HG03103 (cell line): ENCODE data around the gene CADM2.
A peak's percentile ranks its signal among the peaks of the same experiment; 100 is the strongest.

ENCODE experiments used
- ATAC-seq: cut with Tn5 transposase; IDR thresholded peaks from one replicate; pipeline ENCODE4 v1.9.1; 2021; ENCODE audit warnings: low read depth; ENCODE audit not compliant: unreplicated experiment

CADM2 gene

GRCh38 chr3:85740561-85740960 is 781.8 kb downstream of the CADM2 start:
- no peak for ATAC-seq

DNA sequence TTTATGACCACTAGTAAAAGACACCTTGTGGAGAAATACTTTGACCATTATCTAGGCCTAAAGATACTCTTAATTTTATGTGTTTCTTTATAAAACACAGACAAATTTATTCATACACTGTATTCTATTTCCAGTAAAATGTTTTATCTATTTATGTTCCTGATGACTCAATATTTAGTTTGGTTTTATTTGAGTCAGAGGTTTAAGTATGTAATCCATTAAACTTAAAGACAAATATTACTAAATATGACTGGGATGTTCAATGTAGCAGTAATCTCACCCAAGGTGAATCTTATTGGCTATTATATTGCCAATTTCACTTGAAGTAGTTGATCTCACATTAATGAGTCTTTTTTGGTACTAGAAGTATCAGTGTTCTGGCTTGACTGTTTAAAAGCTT is 799.7 kb downstream of the CADM2 start:
- ATAC-seq, result no peak

- ATAC-seq, result no peak
These were observed 801.6 kb downstream of the CADM2 start for GRCh38 chr3:85760342-85760741.

DNA sequence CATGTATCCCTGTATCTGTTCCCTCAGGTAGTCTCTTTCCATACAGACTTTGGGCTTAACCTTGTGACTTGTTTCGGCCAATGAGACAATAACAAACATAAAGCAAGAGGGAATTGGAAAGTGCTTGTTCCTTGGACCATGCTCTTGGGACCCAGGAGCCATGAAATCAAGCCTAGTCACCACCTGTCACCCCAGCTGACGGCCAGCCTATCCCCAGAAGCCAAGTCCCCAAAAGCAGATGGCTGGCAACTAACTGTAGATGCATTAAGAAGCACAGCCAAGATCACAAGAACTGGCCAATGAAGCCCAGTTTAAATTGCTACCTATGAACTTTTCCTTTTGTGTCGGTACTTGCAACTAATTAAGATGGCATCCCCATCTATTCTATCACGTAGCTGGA is 822.0 kb downstream of the CADM2 start:
- no peak for ATAC-seq

- ATAC-seq, result no peak
These were observed 823.0 kb downstream of the CADM2 start for GRCh38 chr3:85781806-85782205.

DNA sequence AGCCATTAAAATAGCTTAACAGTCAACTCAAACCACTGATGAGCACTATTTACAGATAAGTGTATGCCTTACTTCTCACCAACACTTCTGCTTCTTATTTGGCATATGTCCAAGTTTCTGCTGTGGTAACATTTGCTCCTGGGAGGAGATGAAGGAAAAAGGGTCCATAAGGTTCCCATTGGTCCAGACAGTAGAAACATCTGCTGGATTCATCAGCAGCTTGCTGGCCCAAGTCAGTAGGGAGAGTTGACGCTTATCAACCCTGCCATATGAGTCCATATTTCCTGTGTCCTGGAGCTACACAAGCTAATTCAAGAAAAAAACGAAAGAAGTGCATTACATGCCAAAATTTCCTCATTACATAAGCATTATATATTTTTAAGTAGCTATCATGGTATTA is 824.5 kb downstream of the CADM2 start:
- ATAC-seq, result no peak

GRCh38 chr3:85785766-85786165 is 827.0 kb downstream of the CADM2 start:
- ATAC-seq, result no peak

GRCh38 chr3:85790445-85791030 is 831.7 kb downstream of the CADM2 start:
- no peak for ATAC-seq

- no peak for ATAC-seq
These were observed 837.4 kb downstream of the CADM2 start for GRCh38 chr3:85796140-85796539.

DNA sequence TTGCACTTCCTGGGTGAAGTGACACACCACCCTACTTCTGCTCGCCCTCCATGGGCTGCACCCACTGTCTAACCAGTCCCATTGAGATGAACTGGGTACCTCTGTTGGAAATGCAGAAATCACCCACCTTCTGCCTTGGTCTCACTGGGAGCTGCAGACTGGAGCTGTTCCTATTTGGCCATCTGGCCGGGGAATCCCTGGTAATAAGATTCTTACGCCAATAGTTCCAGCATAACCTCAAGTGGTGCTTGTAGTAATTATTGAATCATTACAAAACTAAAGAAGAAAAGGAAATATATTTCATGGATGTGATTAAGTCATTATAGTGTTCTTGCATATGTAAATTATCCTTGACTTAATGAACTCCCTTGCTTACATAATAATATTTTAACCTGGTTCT is 841.9 kb downstream of the CADM2 start:
- ATAC-seq, result no peak

- ATAC-seq, result no peak
These were observed 843.2 kb downstream of the CADM2 start for GRCh38 chr3:85801955-85802354.

DNA sequence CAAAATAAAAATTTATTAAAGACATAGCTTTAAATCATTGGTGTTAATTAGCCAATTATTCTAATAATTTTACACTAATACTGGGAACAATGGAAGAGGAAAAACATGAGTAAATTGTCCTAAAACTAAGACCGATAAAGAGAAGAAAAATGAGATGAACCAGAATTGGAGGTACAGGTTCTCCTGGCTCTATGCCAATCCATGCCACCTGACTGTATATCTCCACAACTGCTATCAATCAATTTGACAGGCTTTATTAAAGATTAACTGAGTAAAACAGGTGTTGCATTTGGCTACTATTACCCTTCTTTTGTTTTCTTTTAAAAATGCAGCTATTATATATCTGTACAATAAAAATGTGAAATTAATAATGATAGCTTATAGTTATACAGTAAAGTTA is 850.0 kb downstream of the CADM2 start:
- ATAC-seq, result no peak

DNA sequence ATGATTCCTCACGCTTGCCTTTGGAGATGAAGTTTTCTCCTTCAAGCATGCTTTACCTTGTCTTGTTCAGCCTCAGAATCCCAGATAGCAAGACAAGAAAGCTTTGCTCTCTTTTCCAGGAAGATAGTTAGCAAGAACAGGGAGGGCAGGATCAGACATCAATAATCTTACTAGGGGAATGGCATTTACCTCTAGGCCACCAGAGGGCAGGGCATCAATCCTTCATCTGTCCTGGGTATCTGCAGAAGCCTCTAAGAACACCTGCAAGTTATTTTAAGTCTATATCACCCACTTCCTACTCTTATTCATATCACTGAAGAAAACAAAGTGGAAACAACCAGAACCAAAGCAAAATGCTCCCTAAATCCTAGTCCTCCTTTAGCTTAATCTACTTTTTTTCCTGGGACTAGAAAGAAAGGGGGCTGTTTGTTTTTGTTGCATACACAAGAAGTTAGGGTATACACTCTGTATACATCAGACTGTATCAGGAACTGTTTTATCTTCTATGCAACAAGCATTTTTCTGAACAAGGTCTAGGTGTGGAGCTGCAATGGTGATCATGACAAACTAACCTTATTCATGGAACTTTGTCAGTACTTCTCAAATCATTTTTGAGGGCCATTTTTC is 862.5 kb downstream of the CADM2 start:
- peak; percentile 64 for ATAC-seq

- no peak for ATAC-seq
These were observed 877.2 kb downstream of the CADM2 start for GRCh38 chr3:85835857-85836440.

- no peak for ATAC-seq
These were observed 878.6 kb downstream of the CADM2 start for GRCh38 chr3:85837402-85837801.

GRCh38 chr3:85838921-85839320 is 880.1 kb downstream of the CADM2 start:
- no peak for ATAC-seq

- ATAC-seq, result no peak
These were observed 883.3 kb downstream of the CADM2 start for GRCh38 chr3:85842081-85842480.

GRCh38 chr3:85846940-85847339 is 888.2 kb downstream of the CADM2 start:
- ATAC-seq, result no peak

DNA sequence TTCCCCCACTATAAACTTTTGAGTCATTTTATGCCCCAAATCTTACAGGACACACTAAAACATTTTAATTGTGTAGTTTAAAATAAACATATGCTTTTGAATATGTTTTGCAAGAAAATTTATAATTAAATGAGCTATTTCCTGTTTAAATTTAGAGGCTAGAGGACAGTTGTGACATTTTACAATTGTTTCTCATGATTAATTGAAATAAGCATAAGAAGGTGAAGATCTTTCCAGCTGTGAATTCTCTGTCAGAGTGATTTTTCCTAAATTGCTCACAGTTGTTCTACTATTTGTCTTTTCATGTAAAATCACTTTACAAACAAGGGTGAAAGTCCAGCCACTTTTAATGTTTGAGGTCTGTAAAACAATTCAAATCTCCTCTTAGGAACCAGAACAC is 892.3 kb downstream of the CADM2 start:
- ATAC-seq, result no peak

GRCh38 chr3:85853805-85854204 is 895.0 kb downstream of the CADM2 start:
- ATAC-seq, result no peak

DNA sequence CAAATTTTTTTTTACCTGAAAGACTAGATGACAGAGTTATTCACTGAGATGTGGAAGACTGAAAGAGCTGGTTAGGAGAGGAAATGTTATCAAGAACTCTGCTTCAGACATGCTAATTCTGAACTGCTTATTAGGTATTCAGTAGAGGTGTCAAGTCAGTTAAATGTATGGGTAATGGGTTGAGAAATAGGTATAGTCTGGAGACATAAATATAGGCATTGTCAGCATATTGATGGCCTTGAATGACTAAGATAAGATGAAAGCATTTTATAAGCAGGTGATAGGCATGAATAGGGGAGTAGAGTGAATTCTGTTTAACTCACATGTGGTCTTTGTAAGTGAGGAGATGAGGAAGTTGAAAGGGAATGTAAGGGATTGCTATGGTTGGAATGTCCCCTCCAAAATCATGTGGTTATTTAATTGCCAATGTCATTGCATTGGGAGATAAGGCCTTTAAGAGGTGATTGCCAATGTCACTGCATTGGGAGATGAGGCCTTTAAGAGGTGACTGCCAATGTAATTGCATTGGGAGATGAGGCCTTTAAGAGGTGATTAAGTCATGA is 904.2 kb downstream of the CADM2 start:
- no peak for ATAC-seq

DNA sequence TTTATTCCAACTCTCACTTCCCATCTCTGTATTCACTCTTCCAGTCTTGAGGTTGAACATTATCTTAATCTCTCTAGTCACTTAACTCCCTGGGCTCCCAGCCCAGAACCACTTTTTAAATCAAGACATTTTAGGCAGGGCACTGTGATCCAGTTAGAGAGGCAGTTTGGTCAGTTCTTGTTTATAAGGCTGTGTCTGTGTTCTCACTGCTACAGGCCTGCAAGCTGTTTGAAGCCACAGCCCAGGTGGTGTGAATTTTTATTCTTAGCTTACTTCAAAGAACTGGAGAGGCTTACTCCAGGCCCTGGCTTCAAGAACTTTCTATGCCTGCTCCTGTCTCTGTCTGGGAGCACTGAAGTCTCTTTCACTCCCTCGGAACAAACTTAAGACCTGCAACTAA is 906.1 kb downstream of the CADM2 start:
- no peak for ATAC-seq
